K562 (cell line): ENCODE data around the gene SLC4A3. TPM values are rescaled to one million over a fixed set of nuclear protein-coding genes. Genes with fewer than 3 reads are reported as not detected.

Experiments
- C11orf30 ChIP-seq: fragments of 450-650 bp; IDR thresholded peaks from 2 replicates; pipeline ENCODE4 v1.6.1; 2016; ENCODE audit warnings: low read depth, mild to moderate bottlenecking
- CREM ChIP-seq: IDR thresholded peaks from 2 replicates; pipeline ENCODE4 v1.6.1; 2014; ENCODE audit warnings: antibody characterized with exemption, low read depth
- DACH1 ChIP-seq: fragments of 450-650 bp; IDR thresholded peaks from 2 replicates; pipeline ENCODE4 v1.6.1; 2018; ENCODE audit not compliant: partially characterized antibody
- DDX20 ChIP-seq: fragments of 450-650 bp; IDR thresholded peaks from 2 replicates; pipeline ENCODE4 v1.6.1; 2016; ENCODE audit warnings: missing genetic modification characterization, low read depth, mild to moderate bottlenecking, missing compliant biosample characterization, moderate library complexity
- ETV6 ChIP-seq, 3 experiments: fragments of 150-350 bp in 1 of 3; sonication (generic) in 1 of 3; formaldehyde crosslinking in 1 of 3; IDR thresholded peaks; 2 replicates each; pipeline versions ENCODE4 v1.6.1 to v1.8.0; 2014 to 2022; ENCODE audit warnings: borderline replicate concordance in 2 of 3, low read depth in 2 of 3, antibody characterized with exemption in 1 of 3, low read length in 1 of 3, mild to moderate bottlenecking in 1 of 3, missing genetic modification reagents in 1 of 3
- FOXJ2 ChIP-seq: fragments of 200-800 bp; sonication (Bioruptor generic); IDR thresholded peaks from 2 replicates; pipeline ENCODE4 v1.6.1; 2016; ENCODE audit warnings: missing genetic modification characterization, missing compliant biosample characterization
- HCFC1 ChIP-seq: IDR thresholded peaks from 2 replicates; pipeline ENCODE4 v1.6.1; 2012; ENCODE audit warnings: low read depth, low read length, improper control_type of control experiment
- HMGN3 ChIP-seq: IDR thresholded peaks from 2 replicates; pipeline ENCODE4 v1.6.1; 2011; ENCODE audit warnings: borderline replicate concordance, low read depth, mild to moderate bottlenecking, mixed read lengths, low read length; ENCODE audit not compliant: insufficient read length; ENCODE audit errors: extremely low read depth
- KHSRP ChIP-seq: fragments of 450-650 bp; IDR thresholded peaks from 2 replicates; pipeline ENCODE4 v1.6.1; 2017
- MCM3 ChIP-seq: fragments of 450-650 bp; IDR thresholded peaks from 2 replicates; pipeline ENCODE4 v1.6.1; 2016
- MECOM ChIP-seq: fragments of 250-450 bp; sonication (Bioruptor Pico); IDR thresholded peaks from 2 replicates; pipeline ENCODE4 v1.8.0; 2022; ENCODE audit warnings: inconsistent platforms
- MYBL2 ChIP-seq, 2 experiments: fragments of 450-650 bp in 1 of 2; sonication (generic) in 1 of 2; formaldehyde crosslinking in 1 of 2; IDR thresholded peaks; 2 replicates each; pipeline versions ENCODE4 v1.6.1 to v1.8.1; 2017 to 2022; ENCODE audit warnings: borderline replicate concordance in 1 of 2, inconsistent platforms in 1 of 2, low read depth in 1 of 2, mild to moderate bottlenecking in 1 of 2, missing genetic modification reagents in 1 of 2, moderate library complexity in 1 of 2
- NR2C1 ChIP-seq, 2 experiments: fragments of 450-650 bp; IDR thresholded peaks; 2 replicates each; pipeline ENCODE4 v1.6.1; 2017; ENCODE audit warnings: mild to moderate bottlenecking in 2 of 2, antibody characterized with exemption in 1 of 2, inconsistent platforms in 1 of 2, missing compliant biosample characterization in 1 of 2, missing genetic modification characterization in 1 of 2
- NR2F6 ChIP-seq: fragments of 450-650 bp; formaldehyde crosslinking; IDR thresholded peaks from 2 replicates; pipeline ENCODE4 v1.4.0; 2020; ENCODE audit warnings: mild to moderate bottlenecking
- POLR2AphosphoS2 ChIP-seq: IDR thresholded peaks from 2 replicates; pipeline ENCODE4 v1.6.1; 2012; ENCODE audit warnings: low read length, improper control_type of control experiment
- RBM39 ChIP-seq: fragments of 200-400 bp; formaldehyde crosslinking; optimal IDR thresholded peaks from 2 replicates; pipeline ENCODE3; 2018; ENCODE audit warnings: low read depth, low read length
- SIN3A ChIP-seq, 2 experiments: fragments of 150-350 bp in 1 of 2; IDR thresholded peaks; 2 replicates each; pipeline ENCODE4 v1.6.1; 2011 to 2016; ENCODE audit warnings: borderline replicate concordance in 2 of 2, low read depth in 2 of 2, low read length in 2 of 2, mild to moderate bottlenecking in 2 of 2, moderate library complexity in 2 of 2; ENCODE audit not compliant: control insufficient read depth in 1 of 2
- SNIP1 ChIP-seq: fragments of 450-650 bp; IDR thresholded peaks from 2 replicates; pipeline ENCODE4 v1.7.1; 2017; ENCODE audit warnings: low read depth, mild to moderate bottlenecking
- TARDBP ChIP-seq: fragments of 450-650 bp; IDR thresholded peaks from 2 replicates; pipeline ENCODE4 v1.6.1; 2016
- ZNF224 ChIP-seq: sonication (generic); formaldehyde crosslinking; IDR thresholded peaks from 2 replicates; pipeline ENCODE4 v1.8.0; 2022; ENCODE audit warnings: mild to moderate bottlenecking, missing genetic modification reagents
- ZNF445 ChIP-seq: fragments of 250-450 bp; sonication (Bioruptor Pico); IDR thresholded peaks from 2 replicates; pipeline ENCODE4 v1.4.0; 2020; ENCODE audit warnings: low read depth, mild to moderate bottlenecking, moderate library complexity
- ZNF57 ChIP-seq: fragments of 450-650 bp; formaldehyde crosslinking; IDR thresholded peaks from 2 replicates; pipeline ENCODE4 v1.4.0; 2020; ENCODE audit warnings: mild to moderate bottlenecking, moderate library complexity
- ZNF79 ChIP-seq: fragments of 250-450 bp; sonication (Bioruptor Pico); IDR thresholded peaks from 2 replicates; pipeline ENCODE4 v1.4.0; 2020; ENCODE audit warnings: low read depth, mild to moderate bottlenecking, moderate library complexity
- ZNF830 ChIP-seq: fragments of 250-450 bp; sonication (Bioruptor Pico); IDR thresholded peaks from 2 replicates; pipeline ENCODE4 v1.5.0; 2021; ENCODE audit warnings: mild to moderate bottlenecking
- polyA plus RNA-seq, 8 experiments: library from polyadenylated mRNA; depleted of rRNA in 4 of 8; stranded (reverse) in 5 of 8; unstranded in 3 of 8; fragments of >200 nt; fragmentation: Nextera tagmentation in 2 of 8; fragmentation: Illumina TruSeq in 1 of 8; extraction: Ambion mirVana in 2 of 8; extraction: Trizol in 1 of 8; gene quantifications; 2 replicates each; pipeline versions ENCODE4 v1.2.1 to v1.2.3, GENCODE V29; 2011 to 2014; ENCODE audit warnings: inconsistent platforms in 1 of 8, missing spikeins in 1 of 8
- total RNA-seq, 7 experiments: library from RNA; depleted of rRNA in 6 of 7; stranded (reverse); fragments of >200 nt in 6 of 7; fragmentation: Illumina TruSeq in 2 of 7; extraction: Trizol in 2 of 7; gene quantifications; 2 replicates each; pipeline versions ENCODE4 v1.2.1 to v1.2.3, GENCODE V29; 2011 to 2021; ENCODE audit warnings: low replicate concordance in 1 of 7
- TF ChIP-seq, protein P1 (sequence below): fragments of 250-450 bp; sonication (Bioruptor Pico); IDR thresholded peaks from 2 replicates; pipeline ENCODE4 v1.8.0; 2022; ENCODE audit warnings: moderate library complexity, mild to moderate bottlenecking, inconsistent platforms
- TF ChIP-seq, protein P2 (sequence below): fragments of 450-650 bp; IDR thresholded peaks from 2 replicates; pipeline ENCODE4 v1.6.1; 2016; ENCODE audit warnings: low read depth, mild to moderate bottlenecking, moderate library complexity
- TF ChIP-seq, protein P3 (sequence below): fragments of 450-650 bp; IDR thresholded peaks from 2 replicates; pipeline ENCODE4 v1.6.1; 2014; ENCODE audit warnings: low read depth, mild to moderate bottlenecking, moderate library complexity, borderline replicate concordance

SLC4A3 gene
- total and polyA plus RNA-seq, 9 of the 15 experiments (the other 6 are each of a cell fraction or from before 2014, with no cell fraction given) = 0.04 to 0.31 (median 0.16) TPM; not detected in 5

DNA sequence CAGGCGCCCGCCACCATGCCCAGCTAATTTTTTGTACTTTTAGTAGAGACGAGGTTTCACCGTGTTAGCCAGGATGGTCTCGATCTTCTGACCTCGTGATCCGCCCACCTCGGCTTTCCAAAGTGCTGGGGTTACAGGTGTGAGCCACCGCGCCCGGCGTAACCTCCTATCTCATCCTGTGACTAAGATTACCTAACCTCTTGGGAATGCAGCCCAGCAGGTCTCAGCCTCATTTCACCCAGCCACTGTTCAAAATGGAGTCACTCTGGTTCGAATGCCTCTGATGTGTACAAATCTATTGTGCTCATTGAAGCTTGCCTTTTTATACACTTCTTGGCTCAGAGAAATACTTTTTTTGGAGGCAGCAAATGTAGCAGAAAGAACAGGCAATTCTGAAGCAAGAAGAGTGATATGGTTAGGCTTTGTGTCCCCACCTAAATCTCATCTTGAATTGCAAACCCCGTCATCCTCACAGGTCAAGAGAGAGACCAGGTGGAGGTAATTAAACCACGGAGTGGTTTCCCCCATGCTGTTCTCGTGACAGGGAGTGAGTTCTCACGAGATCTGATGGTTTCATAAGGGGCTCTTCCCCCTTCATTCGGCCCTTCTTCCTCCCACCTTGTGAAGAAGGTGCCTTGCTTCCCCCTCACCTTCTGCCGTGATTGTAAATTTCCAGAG lies 60.6 kb downstream of the SLC4A3 start (continued):
- no peak for TF ChIP-seq ETV6 (IDR thresholded peaks at IDR 0.05; ENCODE audit: borderline replicate concordance in 1 of 2, low read depth in 2 of 2, low read length in 1 of 2)
- no peak for TF ChIP-seq ETV6 (CRISPR knock-in tag; IDR thresholded peaks at IDR 0.05; ENCODE audit: borderline replicate concordance)
- TF ChIP-seq, protein P1, sequence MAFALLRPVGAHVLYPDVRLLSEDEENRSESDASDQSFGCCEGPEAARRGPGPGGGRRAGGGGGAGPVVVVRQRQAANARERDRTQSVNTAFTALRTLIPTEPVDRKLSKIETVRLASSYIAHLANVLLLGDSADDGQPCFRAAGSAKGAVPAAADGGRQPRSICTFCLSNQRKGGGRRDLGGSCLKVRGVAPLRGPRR = no peak
- TF ChIP-seq DACH1 = no peak
- TF ChIP-seq NR2F6 (CRISPR knock-in tag) = no peak
- TF ChIP-seq SIN3A (IDR thresholded peaks at IDR 0.05; ENCODE audit: borderline replicate concordance in 2 of 2, control insufficient read depth in 1 of 2, low read depth in 2 of 2, low read length in 2 of 2) = no peak
- no peak for TF ChIP-seq FOXJ2 (tag)
- TF ChIP-seq MYBL2 (IDR thresholded peaks at IDR 0.05; ENCODE audit: low read depth) = no peak
- TF ChIP-seq MYBL2 (CRISPR knock-in tag; IDR thresholded peaks at IDR 0.05; ENCODE audit: borderline replicate concordance) = no peak
- no peak for TF ChIP-seq ZNF224 (CRISPR knock-in tag)
- no peak for TF ChIP-seq RBM39
- no peak for TF ChIP-seq NR2C1 (IDR thresholded peaks at IDR 0.05)
- TF ChIP-seq NR2C1 (tag; IDR thresholded peaks at IDR 0.05) = peak; percentile 69
- TF ChIP-seq CREM = no peak
- TF ChIP-seq HMGN3 = no peak
- TF ChIP-seq, protein P2, sequence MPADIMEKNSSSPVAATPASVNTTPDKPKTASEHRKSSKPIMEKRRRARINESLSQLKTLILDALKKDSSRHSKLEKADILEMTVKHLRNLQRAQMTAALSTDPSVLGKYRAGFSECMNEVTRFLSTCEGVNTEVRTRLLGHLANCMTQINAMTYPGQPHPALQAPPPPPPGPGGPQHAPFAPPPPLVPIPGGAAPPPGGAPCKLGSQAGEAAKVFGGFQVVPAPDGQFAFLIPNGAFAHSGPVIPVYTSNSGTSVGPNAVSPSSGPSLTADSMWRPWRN = no peak
- TF ChIP-seq MCM3 = no peak
- TF ChIP-seq DDX20 = 0 out of 2 replicates have a peak, but pooled peaks have one; percentile 46
- 0 out of 2 replicates have a peak, but pooled peaks have one; percentile 37 for TF ChIP-seq MECOM (CRISPR knock-in tag)
- TF ChIP-seq KHSRP = no peak
- TF ChIP-seq POLR2AphosphoS2 = no peak
- TF ChIP-seq TARDBP = no peak
- TF ChIP-seq, protein P3, sequence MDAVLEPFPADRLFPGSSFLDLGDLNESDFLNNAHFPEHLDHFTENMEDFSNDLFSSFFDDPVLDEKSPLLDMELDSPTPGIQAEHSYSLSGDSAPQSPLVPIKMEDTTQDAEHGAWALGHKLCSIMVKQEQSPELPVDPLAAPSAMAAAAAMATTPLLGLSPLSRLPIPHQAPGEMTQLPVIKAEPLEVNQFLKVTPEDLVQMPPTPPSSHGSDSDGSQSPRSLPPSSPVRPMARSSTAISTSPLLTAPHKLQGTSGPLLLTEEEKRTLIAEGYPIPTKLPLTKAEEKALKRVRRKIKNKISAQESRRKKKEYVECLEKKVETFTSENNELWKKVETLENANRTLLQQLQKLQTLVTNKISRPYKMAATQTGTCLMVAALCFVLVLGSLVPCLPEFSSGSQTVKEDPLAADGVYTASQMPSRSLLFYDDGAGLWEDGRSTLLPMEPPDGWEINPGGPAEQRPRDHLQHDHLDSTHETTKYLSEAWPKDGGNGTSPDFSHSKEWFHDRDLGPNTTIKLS = no peak
- TF ChIP-seq ZNF79 (CRISPR knock-in tag) = no peak
- no peak for TF ChIP-seq C11orf30
- TF ChIP-seq HCFC1 = no peak
- TF ChIP-seq SNIP1 = no peak
- no peak for TF ChIP-seq ZNF445 (CRISPR knock-in tag)
- no peak for TF ChIP-seq ZNF830 (CRISPR knock-in tag)
- no peak for TF ChIP-seq ZNF57
